Daoy (cell line): ENCODE data around the gene PTPRU. TPM values are rescaled to one million over a fixed set of nuclear protein-coding genes. Genes with fewer than 3 reads are reported as not detected.
"Not testable (repeated sequence)": the region's sequence is repeated elsewhere in the genome, so short reads cannot be mapped to it uniquely, and the experiment has no call there.

Experiments
- DNase-seq: peaks from one replicate; pipeline ENCODE4 v3.0.0-alpha.2; 2015; ENCODE audit warnings: low read depth
- total RNA-seq: library from RNA; depleted of rRNA; stranded (reverse); fragments of >200 nt; shearing (Covaris generic); gene quantifications from 2 replicates; pipeline ENCODE4 v1.2.3, GENCODE V29; 2014

PTPRU gene
- total RNA-seq, 1 experiment from 2014 or later: 7.9 TPM

DNA sequence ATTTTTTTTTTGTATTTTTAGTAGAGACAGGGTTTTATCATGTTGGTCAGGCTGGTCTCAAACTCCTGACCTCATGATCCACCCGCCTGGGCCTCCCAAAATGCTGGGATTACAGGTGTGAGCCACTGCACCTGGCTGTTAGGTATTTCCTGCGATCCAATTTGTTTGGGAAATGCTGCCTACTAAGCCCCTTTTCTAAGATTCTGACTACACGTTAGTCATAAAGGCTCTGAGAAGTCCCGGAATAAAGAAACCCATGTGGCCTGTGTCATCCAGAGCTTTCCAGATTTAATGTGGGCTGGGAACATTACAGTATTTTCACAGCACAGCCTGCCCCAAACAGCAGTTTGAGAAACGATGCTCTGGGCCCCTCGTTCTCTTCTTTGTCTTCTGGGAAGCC, 14.1 kb upstream of the PTPRU start:
- DNase-seq: not testable (repeated sequence)

DNA sequence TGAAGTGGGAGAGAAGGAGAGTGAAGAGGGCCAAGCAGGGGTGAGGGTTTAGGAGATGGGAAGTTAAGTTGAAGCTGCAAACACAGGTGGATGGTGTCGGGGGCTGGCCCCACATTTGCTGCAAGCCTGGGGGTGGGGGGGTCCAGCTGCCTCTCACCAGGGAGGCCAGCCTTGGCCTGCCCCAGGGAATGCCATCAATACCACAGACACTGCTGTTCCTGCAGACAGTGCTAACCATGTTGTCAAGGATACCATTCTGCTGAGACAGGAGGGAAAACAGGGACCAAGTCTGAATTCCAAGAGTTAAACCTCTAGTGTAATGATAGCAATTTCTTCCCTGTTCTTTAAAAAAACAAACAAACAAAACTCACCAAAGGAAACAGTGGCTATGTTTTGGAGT, 13.6 kb upstream of the PTPRU start:
- DNase-seq: no peak

DNA sequence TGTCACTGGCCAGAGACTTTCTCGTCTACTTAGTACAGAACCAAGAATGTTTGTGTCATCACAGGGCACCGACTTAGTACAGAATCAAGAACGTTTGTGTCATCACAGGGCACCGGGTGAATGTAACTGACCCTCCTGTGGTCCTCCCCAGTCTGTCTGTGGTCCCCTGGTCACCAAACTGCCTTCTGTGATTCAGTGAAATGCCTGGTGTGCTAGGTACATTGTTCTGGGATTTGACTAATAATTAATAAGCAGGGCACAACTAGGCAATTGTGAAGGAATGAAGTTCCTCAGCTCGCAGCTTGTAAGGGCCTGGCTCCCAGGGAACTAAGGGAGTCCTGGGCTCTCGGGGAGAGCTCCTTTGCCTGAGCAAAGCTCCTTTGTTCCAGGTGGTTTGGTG, 12.8 kb upstream of the PTPRU start:
- no peak for DNase-seq

DNA sequence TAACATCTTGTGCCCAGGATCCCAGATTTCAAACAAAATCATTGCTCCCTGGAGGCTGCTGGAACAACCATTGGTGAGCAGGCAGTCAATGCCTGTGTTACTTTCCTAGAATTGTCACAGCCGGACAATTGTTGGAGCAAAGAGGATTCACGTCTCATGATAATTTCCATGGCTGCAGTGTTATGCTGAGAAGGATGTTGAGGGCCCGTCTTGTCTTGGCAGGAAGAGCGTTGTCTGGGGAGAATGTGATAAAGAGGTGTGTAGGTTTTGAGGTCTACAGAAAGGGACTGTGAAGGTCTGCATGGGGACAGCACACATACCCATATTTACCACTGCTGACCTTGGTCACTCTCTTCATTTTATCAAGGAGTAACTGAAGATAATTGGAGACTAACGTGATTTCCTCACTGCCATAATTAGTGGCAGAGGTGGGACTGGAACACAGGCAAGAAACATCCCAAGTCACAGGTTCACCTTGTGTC, 11.9 kb upstream of the PTPRU start:
- DNase-seq: no peak

DNA sequence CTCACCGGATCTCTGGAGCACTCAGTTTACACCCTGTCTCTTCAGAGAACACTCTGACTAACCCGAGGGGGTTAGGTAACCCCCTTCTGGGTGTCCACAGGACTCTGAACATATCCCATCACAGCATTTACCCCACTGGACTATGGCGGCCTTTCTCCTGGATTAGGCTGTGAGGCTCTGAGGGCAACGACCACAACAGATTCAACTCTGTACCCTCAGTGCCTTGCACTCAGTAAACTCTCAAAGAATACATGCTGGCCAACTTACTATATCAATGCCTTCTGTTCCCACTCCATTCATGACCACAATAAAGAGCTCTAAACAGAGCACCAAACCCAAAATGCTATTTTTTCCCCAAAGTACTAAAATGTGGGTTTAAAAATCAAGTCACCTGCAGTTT, 11.0 kb upstream of the PTPRU start:
- DNase-seq: no peak

DNA sequence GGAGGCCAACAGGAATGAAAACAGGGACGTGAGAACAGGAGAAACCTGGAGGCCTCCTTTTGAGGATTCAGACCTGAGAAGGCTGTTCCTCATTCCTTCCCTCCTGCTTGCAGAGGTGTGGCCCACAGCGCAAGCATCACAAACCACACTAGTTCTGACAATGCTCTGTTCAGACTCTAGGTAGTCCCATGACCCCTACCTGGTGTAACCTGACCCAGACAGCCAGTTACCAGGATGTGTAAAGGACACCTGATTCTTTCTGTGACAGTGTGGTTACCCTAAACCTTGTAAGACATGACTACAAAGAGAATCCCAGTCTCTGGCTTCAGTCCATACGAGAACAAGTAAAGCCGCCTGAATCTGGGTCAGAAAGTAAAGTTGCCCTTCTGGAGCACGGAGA, 8.8 kb upstream of the PTPRU start:
- no peak for DNase-seq

DNA sequence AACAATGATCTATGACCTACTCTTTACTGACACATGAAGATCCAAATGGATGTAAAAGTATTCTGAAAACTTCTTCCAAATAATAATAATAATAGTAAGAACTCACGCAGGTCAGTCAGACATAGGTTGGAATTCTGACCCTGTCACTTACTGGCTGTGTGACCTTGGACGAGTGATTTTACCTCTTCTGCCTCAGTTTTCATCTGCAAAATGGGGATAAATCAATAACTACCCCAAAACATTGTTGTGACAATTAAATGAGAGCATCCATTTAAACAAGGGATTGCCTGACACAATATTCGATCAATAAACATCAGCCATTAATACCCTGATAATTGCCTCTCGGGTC, 6.1 kb upstream of the PTPRU start:
- no peak for DNase-seq

DNA sequence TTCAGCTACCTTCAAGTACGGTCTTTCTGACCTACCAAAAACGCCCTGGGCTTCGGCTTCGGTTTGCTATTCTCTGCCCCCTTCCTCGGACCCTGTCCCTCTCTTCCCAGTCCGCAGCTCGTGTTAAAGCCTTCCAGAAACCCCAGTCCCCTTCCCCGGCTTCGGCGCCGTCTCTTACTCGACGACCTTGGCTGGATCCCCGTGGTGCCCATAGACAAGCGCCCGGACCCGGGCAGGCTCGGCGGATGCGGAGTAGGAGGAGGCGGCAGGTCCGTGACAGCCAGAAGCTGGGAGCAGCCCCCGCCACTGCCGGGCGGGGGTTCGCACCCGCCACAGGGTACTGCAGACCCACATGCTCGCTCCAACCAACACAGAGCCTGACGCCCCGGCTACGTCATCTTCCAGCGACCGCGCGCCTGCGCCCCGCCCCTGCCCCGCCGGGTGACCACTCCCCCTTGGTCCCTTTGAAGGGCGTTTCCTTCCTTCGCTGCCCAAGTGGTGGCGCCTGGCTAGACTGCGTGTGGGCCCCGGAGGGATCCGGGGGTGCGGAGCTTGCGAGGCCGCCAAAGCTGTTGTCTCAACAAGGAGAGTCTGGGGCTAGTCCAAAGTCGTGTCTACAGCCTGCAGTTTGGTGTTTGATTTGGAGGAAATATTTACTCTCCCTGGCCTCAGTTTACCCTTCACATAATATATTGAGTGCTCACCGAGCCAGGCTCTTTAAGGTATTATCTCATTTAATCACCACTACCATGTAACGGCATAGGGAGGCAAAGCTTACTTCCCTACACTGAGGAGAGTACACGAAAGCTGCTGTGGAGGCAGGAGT, 5.6 kb upstream of the PTPRU start, which contains the start of gene MECR:
MECR (minus strand) TSS at position 382 of the 826 bp plus-strand sequence; CDS start at position 354, 28 bp downstream.
- DNase-seq: peak; percentile 96

DNA sequence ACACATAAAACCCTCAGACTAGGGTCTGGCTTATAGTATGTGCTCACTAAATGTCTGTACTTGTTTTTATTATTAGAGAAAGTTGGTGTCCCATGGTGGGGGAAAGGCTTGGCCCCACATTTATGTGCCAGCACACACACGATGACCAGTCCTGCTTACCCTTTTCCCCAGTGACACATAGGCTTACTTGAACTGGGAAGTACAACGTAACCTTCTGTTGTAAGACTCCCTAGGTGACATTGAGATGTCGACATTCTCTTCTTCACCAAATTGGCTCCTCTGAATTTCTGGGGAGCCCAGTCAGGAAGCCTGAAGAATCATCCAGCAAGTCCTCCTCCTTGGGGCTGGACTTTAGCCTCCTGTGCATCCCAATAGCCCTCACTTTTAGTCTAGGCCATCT, 3.9 kb upstream of the PTPRU start:
- no peak for DNase-seq

DNA sequence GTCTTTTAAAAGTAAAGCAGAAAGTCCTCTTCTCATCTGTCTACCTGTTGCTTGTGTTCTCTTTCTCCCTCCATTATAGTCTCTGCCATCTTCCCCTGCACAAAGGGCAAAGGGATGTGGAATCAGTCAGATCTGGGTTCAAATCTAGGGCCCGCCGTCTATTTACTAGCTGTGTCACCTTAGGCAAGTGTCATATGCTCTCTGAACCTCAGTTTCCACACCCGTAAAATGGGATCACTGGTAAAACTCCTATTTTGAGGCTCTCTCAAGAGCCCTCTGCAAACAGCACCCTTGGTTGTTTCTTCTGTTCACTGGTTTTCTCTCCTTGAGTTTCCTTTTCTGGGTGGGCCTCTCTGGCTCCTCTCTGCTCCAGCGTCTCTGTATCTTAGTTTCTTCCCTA, 2.6 kb upstream of the PTPRU start:
- no peak for DNase-seq

DNA sequence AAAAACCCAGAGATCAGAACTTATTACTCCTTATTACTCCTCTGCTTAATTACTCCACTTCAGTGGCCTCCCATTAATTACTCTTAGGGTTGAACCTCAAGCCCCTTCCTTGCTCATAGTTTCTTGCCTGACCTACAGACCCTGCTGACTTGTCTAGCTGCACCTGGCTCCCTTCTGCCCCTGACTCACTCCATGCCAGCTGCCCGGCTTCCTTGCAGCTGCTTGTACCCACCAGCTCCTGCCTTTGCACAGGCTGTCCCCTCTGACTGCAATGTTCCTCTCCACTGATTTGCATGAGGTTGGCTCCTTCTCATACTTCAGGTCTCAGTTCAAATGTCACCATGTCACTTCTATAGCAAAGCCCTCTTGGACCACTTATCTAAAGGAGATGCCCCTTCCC, 1.9 kb upstream of the PTPRU start:
- no peak for DNase-seq

DNA sequence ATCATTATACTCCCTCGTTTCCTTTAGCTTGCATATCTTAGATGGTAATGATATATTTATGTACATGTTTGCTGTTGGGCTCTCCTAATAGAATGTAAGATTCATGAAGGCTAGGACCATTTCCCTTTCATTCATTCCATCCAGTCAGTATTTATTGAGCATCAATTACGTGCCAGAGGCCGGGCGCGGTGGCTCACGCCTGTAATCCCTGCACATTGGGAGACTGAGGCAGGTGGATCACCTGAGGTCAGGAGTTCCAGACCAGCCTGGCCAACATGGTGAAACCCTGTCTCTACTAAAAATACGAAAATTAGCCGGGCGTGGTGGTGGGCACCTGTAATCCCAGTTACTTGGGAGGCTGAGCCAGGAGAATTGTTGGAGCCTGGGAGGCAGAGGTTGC, 1.4 kb upstream of the PTPRU start:
- not testable (repeated sequence) for DNase-seq

DNA sequence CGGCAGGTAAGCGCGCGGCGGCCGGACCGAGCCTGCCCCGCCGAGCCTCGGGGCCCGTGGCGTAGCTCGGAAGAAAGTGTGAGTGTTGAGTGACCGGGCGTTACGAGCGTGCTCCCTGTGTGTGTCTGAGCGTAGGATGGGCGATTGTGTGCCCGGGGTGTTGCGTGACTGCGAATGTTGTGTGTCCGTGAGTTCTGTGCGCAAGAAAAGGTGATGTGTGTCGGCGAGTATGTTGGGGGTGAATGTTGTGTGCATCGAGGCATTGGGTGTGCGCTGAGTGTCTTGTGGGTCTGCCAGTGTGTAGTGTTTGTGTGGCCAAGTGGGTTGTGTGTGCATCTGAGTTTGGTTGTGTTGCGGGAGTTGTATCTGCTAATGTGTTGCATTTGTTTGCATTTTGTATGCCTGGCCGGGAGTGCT, 398 bp downstream of the PTPRU start:
- DNase-seq: peak; percentile 51

DNA sequence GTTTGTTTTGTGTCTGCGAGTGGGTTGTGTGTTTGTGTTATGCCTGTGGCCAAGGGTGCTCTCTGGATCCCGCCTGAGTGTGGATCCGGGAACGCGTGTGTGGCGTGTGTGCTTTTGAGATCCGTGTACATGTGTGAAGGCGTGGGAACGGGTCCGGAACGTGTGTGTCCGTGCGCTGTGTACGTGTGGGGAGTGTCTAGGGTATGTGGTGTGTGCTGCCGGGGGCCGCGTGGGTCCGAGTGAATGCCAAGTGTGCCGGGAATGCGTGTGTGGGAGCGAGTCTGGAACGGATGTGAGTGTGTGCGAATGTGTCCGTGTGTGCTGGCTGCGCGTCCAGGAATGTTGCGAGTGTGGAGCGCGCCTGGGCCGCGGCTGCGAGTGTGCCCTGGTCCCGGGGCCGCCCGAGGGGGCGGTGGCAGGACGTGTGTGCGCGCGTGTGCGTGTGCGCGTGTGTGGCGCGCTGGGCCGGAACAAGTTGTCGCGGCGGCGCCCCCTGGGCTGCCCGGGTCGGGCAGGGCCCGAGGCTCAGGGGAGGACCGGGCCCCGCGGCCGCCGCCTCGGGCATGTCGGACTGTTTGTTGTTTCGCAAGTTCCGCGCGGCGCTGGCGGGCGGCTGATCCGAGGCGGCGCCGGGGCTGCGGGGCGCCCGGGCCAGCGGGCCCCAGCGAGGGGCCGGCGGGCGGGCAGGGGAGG, 953 bp downstream of the PTPRU start:
- DNase-seq: peak; percentile 61

DNA sequence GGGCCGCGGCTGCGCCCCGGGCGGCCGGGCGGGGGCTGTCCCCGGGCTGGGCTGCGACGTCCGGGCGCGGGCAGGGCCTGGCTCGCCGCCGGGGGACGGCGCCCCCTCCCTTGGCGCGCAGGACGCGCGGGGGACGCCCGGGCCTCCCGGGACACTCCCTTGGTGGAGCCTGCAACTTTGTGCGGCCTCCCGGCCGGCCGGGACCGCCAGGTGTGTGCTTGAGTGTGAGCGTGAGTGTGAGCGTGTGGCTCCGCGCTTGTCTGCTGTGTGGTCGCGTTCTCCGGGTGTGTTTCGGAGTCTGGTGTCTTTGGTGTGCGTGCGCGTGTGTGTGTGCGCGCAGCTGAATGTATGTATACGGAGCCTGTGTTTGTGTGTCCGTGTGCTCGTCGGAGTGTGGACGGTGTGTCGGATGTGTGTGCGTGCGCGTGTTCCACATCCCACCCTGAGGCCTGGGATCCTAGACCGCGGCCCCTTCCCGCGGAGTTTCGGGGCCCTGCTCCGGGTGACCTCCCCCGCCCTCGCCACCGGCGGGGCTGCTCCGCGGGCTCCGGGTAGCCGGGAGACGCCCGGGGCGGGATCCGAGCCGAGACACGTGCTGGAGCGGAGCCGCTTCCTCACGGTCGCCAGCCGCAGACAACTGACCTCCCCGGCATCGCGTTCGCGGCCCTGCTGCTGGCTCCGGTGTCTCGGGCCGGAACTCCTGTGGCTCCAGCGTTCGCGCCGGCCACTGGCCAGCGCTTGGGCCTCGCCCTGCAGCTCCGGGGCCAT, 1.7 kb downstream of the PTPRU start:
- peak; percentile 37 for DNase-seq

DNA sequence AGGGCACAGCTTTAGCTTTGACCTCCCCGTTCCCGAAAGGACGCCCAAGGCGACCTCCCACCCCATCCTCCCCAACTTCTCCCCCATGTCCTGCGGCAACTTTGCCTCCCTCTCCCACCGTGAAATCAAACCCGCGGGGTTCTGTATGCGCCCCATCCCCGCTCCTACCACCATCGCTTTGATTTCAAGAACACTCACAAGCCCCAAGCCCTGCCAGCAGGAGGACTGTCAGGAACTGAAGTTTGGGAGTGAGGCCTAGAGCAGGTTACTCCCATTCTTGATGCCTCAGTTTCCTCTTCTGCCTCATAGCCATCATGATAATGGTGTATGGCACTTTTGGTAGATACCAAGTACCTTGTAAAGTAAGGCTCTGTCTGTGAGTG, 2.3 kb downstream of the PTPRU start:
- DNase-seq: no peak

DNA sequence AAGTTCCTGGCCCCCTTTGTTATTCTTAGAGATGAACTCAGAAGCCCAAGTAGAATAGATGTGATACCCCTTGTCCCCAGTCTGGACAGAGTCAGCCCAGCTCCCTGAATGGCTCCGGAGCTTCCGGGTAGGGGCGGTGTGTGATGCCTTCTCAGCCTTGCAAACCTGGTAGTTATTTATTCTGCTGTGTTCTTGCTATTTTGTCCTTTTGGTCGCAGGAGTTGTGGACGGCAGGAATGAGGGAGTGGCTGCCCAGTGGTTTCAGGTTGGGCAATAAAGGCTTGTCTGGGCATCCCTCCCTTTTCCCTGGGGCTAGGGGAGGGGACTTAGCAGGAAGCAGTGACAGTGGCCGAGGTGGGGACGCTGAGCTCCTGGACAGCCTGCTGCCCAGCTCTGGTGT, 2.8 kb downstream of the PTPRU start:
- DNase-seq: no peak

DNA sequence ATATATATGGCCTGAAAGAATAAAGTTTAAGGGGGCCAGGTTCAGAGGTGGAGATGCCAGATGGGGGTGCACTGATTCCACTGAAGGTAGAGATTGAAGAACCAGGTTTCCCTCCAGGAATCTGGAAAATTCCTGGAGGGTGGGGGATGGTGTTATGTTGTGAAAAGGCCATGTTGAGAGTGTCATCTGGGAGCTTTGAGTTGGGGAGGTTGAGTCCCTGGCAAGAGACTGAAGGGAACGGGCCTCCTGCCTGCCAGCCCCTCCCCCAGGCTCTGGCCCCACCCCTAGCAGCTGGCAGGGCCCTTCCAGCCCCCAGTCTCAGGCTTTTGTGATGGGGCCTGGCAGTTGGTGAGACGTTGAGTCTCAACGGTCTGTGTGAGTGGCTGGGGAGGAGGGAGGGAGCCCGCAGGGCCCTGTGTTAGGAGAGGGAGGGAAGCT, 4.1 kb downstream of the PTPRU start:
- no peak for DNase-seq

DNA sequence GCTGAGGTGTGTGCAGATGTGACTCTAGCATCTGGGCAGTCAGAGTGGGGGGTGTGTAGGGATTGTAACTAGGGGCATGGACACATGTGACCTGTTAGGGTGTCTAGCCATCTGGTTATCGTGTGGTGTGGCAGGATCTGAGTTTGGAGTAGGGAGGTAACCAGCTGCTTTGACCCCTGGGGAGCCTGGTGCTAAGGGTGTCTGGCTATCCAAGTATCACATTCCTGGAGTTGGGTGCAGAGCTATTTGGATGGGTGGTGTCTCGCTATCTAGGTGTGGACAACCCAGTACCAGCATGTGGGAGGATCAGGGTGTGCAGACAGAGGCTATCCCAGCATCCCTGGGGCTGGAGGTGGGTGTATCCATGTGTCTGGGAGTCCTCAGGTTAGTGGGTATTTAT, 4.7 kb downstream of the PTPRU start:
- DNase-seq: no peak

DNA sequence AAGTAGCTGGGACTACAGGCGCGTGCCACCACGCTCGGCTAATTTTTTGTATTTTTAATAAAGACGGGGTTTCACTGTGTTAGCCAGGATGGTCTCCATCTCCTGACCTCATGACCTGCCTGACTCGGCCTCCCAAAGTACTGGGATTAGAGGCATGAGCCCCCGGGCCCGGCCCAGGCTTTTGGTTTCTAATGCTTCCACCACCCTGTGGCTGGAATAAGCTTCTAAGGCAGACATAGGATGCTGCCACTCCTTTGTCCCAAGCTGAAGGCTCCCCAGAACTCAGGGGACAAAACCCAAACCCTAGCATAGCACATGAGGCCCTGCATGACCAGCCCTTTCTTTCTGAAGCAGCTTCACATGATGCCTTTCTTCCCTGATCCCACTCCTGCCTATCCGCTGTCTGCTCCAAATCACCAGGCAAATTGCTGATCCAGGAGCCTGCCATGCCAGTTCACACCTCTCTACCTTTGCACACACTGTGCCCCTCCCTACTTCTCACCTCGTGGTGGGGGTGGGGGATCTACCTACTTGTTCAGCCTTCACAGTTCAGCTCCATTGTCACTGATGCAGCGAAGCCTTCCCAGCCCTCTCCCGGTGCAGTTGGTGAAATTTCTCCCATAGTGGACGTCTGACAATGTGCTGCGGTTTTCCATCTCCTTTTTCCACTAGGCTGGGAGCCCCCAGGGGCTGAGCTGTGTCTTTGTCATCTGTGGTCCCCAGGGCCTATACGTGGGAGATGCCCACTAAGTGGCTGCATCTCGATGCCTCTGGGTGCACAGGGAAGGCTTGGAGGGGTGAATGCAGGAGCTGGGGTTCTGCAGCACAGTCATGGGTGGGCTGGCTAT, 6.9 kb downstream of the PTPRU start:
- DNase-seq: no peak

DNA sequence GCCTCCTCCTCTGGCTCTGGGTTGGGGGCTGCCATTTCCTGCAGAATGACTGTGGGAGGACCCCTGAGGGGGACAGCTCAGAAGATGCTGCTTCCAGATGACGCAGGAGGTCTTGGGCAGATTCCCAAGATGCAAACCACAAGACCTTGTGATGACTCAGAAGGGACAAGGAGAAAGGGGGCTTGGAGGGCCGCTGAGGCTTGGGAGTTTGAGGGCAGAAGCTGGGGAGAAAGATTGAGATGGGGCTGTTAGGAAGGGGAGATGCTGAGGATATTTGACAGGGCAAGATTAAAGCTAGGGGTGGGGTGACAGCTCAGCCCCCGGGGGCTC, 7.5 kb downstream of the PTPRU start:
- peak; percentile 76 for DNase-seq

DNA sequence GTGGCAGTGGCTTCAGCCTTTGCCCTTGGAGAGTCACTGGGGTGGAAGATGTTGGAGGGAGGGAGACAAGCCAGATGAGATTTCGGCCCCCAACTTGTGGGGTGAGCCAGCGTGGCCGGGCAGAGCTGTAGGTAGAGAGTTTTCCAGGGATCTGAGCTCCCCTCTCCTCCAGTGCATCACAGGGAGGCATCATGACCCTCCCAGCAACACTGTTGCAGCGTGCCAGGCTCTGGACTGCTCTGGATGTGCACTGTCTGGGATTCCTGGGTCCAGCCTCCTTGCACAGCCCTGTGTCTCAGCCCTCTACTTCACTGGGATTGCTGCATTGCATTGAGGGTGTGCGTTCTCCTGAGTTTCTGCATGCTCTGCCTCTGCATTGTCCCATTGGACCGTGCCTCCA, 8.9 kb downstream of the PTPRU start:
- DNase-seq: no peak
